NCI-H1105 (cell line): Measurements from ENCODE around the gene CHTOP.
A peak's percentile ranks its signal among the peaks of the same experiment; 100 is the strongest.
"Not testable (repeated sequence)": the region's sequence is repeated elsewhere in the genome, so short reads cannot be mapped to it uniquely, and the experiment has no call there.

Experiments
- DNase-seq: peaks from one replicate; lab custom pipeline; 2025; lab: John Stamatoyannopoulos, UW

The CHTOP gene

GRCh38 chr1:153635872-153636271 lies 2.0 kb downstream of the CHTOP start:
- DNase-seq = no peak

GRCh38 chr1:153636312-153636711 lies 2.4 kb downstream of the CHTOP start:
- DNase-seq = no peak

GRCh38 chr1:153638261-153638660 lies 4.4 kb downstream of the CHTOP start:
- no peak for DNase-seq

GRCh38 chr1:153639280-153639679 lies 5.4 kb downstream of the CHTOP start:
- no peak for DNase-seq

- not testable (repeated sequence) for DNase-seq
Measured at GRCh38 chr1:153640213-153640612, 6.3 kb downstream of the CHTOP start.

- DNase-seq = no peak
Measured at GRCh38 chr1:153640861-153641260, 7.0 kb downstream of the CHTOP start.

DNA sequence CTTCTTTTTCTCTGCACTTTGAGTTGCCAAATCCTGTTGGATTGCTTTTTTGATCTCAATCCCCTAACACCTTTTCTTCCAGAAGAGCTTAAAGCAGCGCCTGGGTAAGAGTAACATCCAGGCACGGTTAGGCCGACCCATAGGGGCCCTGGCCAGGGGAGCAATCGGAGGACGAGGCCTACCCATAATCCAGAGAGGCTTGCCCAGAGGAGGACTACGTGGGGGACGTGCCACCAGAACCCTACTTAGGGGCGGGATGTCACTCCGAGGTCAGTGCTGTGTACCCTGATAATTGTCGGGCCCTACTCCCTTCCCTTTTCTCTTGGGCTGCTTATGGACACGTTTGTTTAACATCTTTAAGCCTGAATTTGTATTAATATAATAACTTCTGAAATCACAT lies 8.3 kb downstream of the CHTOP start:
- DNase-seq = no peak

- DNase-seq = no peak
Measured at GRCh38 chr1:153643100-153643499, 9.2 kb downstream of the CHTOP start.

GRCh38 chr1:153643816-153644215 lies 9.9 kb downstream of the CHTOP start:
- no peak for DNase-seq

- DNase-seq = no peak
Measured at GRCh38 chr1:153646672-153647345, 12.9 kb downstream of the CHTOP start.

DNA sequence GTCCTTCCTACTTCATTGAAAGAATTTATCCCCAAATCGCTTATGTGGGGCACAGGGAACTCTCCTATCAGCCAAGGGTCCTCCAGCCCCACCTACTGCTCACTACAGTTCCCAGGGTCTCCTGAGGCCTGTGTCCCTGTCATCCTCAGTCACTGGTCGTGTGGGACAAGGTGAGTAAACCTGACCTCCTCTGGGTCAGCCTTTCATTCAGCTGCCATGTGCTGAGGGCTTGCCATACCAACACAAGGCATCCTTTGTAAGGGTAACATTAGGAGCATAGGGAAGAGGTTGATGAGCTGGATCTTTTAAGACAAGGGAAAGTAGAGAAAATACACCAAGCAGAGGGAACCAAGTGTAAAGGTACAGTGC lies 13.5 kb downstream of the CHTOP start:
- no peak for DNase-seq

DNA sequence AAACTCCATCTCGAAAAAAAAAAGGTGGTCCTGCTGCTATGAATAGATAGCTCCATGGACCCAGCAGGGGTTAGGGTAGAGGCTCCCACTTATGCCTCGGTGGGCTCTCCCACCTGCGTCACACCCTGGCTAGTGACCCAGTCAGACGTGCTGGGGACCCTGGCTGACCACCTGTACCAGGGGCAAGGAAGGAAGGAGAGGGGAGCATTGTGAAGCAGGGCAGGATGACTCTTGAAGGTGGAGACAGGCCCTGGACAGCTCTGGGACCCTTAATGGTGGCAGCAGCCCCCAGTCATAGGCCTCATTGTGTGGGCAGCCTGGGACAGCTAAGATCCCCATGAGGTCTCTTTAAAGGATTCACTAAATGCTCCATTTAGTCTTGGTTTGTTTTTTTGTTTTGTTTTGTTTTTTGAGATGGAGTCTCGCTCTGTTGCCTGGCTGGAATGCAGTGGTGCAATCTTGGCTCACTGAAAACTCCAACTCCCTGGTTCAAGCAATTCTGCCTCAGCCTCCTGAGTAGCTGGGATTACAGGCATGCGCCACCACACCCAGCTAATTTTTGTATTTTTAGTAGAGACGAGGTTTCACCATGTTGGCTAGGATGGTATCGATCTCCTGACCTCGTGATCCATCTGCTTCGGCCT lies 14.3 kb downstream of the CHTOP start:
- DNase-seq = no peak

GRCh38 chr1:153649137-153649862 lies 15.4 kb downstream of the CHTOP start:
- DNase-seq = no peak

GRCh38 chr1:153649863-153650235 lies 16.0 kb downstream of the CHTOP start:
- DNase-seq = peak; percentile 10

DNA sequence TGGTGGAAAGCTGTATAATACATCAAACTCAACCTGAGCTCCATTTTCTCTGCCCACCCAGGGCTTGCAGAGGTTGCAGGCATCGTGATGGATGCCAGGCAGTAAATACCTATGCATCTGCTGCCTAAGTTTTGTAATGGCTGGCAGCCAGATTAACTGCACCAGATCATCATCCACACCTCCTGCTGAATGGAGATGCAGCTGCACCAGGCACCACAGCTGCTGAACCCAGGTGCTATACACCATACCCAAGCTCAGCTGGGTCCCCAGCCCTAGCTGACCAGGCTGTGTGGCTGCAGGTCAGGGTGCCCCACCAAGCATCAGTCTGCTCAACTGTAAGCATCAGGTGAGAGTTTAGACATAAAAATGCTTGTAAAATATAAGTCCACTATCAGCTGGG lies 17.9 kb downstream of the CHTOP start:
- DNase-seq = no peak

- DNase-seq = no peak
Measured at GRCh38 chr1:153652805-153653500, 19.1 kb downstream of the CHTOP start.

- no peak for DNase-seq
Measured at GRCh38 chr1:153655333-153655732, 21.5 kb downstream of the CHTOP start.

DNA sequence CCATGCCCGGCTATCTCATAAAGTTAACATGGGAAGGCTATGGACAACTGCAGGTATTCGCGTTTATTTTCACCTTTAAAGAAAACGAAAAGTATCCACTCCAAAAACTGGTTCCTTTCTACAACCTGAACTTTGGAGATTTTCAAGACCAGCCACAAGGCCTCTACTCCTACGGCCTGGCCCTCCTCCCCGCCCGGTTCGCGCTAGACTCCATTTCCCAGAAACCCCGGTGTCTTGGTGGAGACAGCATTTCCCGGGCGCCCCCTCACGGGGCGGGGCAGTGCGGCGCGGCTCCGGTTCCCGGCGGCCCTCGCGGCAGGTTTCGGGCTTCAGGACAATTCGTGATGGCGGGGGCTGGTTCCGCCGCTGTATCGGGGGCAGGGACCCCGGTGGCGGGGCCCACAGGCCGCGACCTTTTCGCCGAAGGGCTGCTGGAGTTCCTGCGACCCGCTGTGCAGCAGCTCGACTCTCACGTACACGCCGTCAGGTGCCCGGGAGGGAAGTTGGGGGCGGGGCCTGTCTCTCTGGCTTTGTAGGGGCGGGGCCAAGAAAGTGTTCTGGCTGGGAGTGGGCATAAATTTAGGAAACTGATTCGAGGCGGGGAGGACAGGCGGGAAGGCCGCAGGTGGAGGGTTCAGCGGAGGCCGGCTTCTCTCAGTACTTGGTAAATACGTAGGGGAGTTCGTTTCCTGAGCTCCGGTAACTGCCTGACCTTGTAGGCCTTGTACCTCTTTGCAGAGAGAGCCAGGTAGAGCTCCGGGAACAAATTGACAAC lies 24.7 kb downstream of the CHTOP start, which contains the start of gene SNAPIN:
Gene SNAPIN, plus strand, starts transcription at position 304 of the 775 bp plus-strand sequence. Its CDS starts 41 bp downstream, at position 345.
- peak; percentile 82 for DNase-seq

DNA sequence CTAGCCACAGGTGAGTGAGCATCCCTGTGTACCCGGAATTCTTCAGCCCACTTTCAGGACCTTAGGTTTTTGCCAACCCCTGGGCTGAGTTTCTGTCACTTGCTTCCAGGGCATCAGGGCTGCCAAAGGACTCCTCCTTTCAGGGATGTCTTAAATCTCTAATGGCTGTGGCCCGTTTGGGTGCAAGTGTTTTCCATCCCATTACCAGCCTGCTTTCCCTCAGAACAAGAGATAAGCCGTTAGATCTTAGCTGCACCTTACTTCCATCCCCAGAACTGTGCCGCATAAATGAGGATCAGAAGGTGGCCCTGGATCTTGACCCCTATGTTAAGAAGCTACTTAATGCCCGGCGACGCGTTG lies 25.3 kb downstream of the CHTOP start:
- no peak for DNase-seq

DNA sequence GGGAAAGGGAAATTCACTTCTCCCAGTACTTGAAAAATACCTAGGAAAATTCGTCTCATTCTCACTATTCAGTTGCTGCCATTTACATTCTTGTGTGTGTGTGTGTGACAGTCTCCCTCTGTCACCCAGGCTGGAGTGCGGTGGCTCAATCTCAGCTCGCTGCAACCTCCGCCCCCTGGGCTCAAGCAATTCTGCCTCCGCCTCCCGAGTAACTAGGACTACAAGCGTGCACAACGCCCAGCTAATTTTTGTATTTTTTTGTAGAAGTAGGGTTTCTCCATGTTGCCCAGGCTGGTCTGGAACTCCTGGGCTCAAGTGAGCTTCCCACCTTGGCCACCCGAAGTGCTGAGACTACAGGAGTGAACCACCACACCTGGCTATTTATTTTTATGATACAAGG lies 25.8 kb downstream of the CHTOP start:
- DNase-seq = no peak

DNA sequence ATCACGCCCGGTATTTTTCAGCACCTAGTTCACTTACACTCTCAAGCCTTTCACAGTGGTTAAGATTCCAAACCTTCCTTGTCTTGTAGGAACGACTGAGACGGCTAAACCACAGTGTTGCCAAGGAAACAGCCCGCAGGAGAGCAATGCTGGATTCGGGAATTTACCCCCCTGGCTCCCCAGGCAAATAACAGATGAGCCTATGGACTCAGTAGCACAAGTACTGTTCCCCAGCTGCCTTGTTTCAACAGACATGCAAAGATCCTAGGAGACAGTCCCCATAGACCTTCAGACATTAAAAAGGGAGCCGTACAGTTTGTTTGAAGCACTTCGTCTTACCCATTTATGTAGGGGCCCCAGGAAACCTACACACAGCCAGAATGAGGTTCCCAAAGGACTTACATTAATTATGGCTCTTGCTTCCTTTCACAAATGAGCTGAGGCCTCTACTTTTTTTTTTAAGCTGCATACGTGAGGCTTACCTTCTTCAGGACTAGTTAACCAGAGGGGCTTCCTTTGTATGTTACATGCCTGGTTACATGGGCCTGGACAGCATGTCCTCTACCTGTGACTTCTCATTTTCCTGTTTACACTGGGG lies 27.3 kb downstream of the CHTOP start:
- no peak for DNase-seq

GRCh38 chr1:153662269-153662668 lies 28.4 kb downstream of the CHTOP start:
- DNase-seq = no peak
